Skeletal muscle satellite cell (primary cell): Measurements from ENCODE around the gene RBMS1.

Experiments used
- H3K27me3 ChIP-seq: 2 replicates; pipeline ENCODE4 v1.7.0; 2013; ENCODE audit warnings: low read length; ENCODE audit not compliant: control insufficient read depth, insufficient read depth
- H3K36me3 ChIP-seq: 2 replicates; pipeline ENCODE4 v1.7.0; 2013; ENCODE audit warnings: mild to moderate bottlenecking, control low read depth, low read length; ENCODE audit not compliant: insufficient read depth
- H3K4me1 ChIP-seq: 2 replicates; pipeline ENCODE4 v1.7.0; 2013; ENCODE audit warnings: low read length; ENCODE audit not compliant: control insufficient read depth, insufficient read depth
- H3K4me2 ChIP-seq: 2 replicates; pipeline ENCODE4 v1.7.0; 2013; ENCODE audit warnings: mild to moderate bottlenecking, low read length
- H3K4me3 ChIP-seq: 2 replicates; pipeline ENCODE4 v1.7.0; 2013; ENCODE audit warnings: low read length
- H3K9ac ChIP-seq: 2 replicates; pipeline ENCODE4 v1.7.0; 2013; ENCODE audit warnings: mild to moderate bottlenecking, low read depth, low read length, moderate library complexity
- H3K9me3 ChIP-seq: replicated peaks from 2 replicates; pipeline ENCODE4 v1.7.0; 2013; ENCODE audit warnings: mild to moderate bottlenecking, control low read depth, low read length

The RBMS1 gene

GRCh38 chr2:160479269-160479668 lies 14.3 kb downstream of the RBMS1 start:
- Histone ChIP-seq H3K4me1 (peaks cover 22% of the 10 kb centered on the region), H3K27me3 (no peaks in the 10 kb centered on the region), H3K9ac (no peak overlapping the region)

GRCh38 chr2:160478660-160479059 lies 14.9 kb downstream of the RBMS1 start:
- Histone ChIP-seq H3K9ac (no peak overlapping the region), H3K4me2 (no peak overlapping the region), H3K36me3 (no peaks in the 10 kb centered on the region), H3K4me1 (peaks cover 28% of the 10 kb centered on the region), H3K4me3 (no peak overlapping the region), H3K9me3 (no peaks in the 10 kb centered on the region), H3K27me3 (no peaks in the 10 kb centered on the region)

More at GRCh38 chr2:160479269-160479668, 14.3 kb downstream of the RBMS1 start:
- H3K9me3 ChIP-seq, result no peaks in the 10 kb centered on the region
- no peak overlapping the region for H3K4me3 ChIP-seq
- no peaks in the 10 kb centered on the region for H3K36me3 ChIP-seq
- H3K4me2 ChIP-seq, result no peak overlapping the region

GRCh38 chr2:160477032-160477431 lies 16.6 kb downstream of the RBMS1 start:
- H3K4me2 ChIP-seq, result no peak overlapping the region
- no peaks in the 10 kb centered on the region for H3K27me3 ChIP-seq
- no peak overlapping the region for H3K9ac ChIP-seq
- H3K36me3 ChIP-seq, result no peaks in the 10 kb centered on the region
- H3K4me3 ChIP-seq, result no peak overlapping the region
- no peaks in the 10 kb centered on the region for H3K9me3 ChIP-seq
- H3K4me1 ChIP-seq, result peaks cover 42% of the 10 kb centered on the region

- peaks cover 49% of the 10 kb centered on the region for H3K4me1 ChIP-seq
- H3K9ac ChIP-seq, result no peak overlapping the region
- H3K4me3 ChIP-seq, result peak overlapping the region; percentile 24
- no peaks in the 10 kb centered on the region for H3K9me3 ChIP-seq
- no peaks in the 10 kb centered on the region for H3K27me3 ChIP-seq
- H3K36me3 ChIP-seq, result no peaks in the 10 kb centered on the region
- H3K4me2 ChIP-seq, result peak overlapping the region; percentile 70
Observed at GRCh38 chr2:160474891-160475787, 18.5 kb downstream of the RBMS1 start.

GRCh38 chr2:160474319-160474645 lies 19.3 kb downstream of the RBMS1 start:
- no peaks in the 10 kb centered on the region for H3K9me3 ChIP-seq
- peak overlapping the region; percentile 70 for H3K4me2 ChIP-seq
- peak overlapping the region; percentile 22 for H3K9ac ChIP-seq
- no peaks in the 10 kb centered on the region for H3K36me3 ChIP-seq
- H3K4me1 ChIP-seq, result peaks cover 56% of the 10 kb centered on the region
- peak overlapping the region; percentile 2 for H3K4me3 ChIP-seq
- H3K27me3 ChIP-seq, result no peaks in the 10 kb centered on the region

- Histone ChIP-seq H3K4me1 (peaks cover 58% of the 10 kb centered on the region), H3K9ac (peak overlapping the region; percentile 22), H3K4me3 (peak overlapping the region; percentile 2), H3K4me2 (peak overlapping the region; percentile 70), H3K27me3 (no peaks in the 10 kb centered on the region), H3K36me3 (no peaks in the 10 kb centered on the region), H3K9me3 (no peaks in the 10 kb centered on the region)
Observed at GRCh38 chr2:160473468-160474318, 19.9 kb downstream of the RBMS1 start.

GRCh38 chr2:160472839-160473251 lies 20.8 kb downstream of the RBMS1 start:
- no peaks in the 10 kb centered on the region for H3K9me3 ChIP-seq
- no peaks in the 10 kb centered on the region for H3K27me3 ChIP-seq
- peaks cover 58% of the 10 kb centered on the region for H3K4me1 ChIP-seq
- H3K4me2 ChIP-seq, result peak overlapping the region; percentile 42
- no peak overlapping the region for H3K4me3 ChIP-seq
- H3K9ac ChIP-seq, result peak overlapping the region; percentile 42
- no peaks in the 10 kb centered on the region for H3K36me3 ChIP-seq

GRCh38 chr2:160471950-160472349 lies 21.7 kb downstream of the RBMS1 start:
- Histone ChIP-seq H3K9ac (peak overlapping the region; percentile 42), H3K36me3 (no peaks in the 10 kb centered on the region), H3K4me3 (no peak overlapping the region), H3K27me3 (no peaks in the 10 kb centered on the region), H3K9me3 (no peaks in the 10 kb centered on the region), H3K4me2 (peak overlapping the region; percentile 36), H3K4me1 (peaks cover 58% of the 10 kb centered on the region)

GRCh38 chr2:160469621-160470204 lies 23.9 kb downstream of the RBMS1 start:
- no peaks in the 10 kb centered on the region for H3K27me3 ChIP-seq
- H3K4me2 ChIP-seq, result peak overlapping the region; percentile 15
- no peaks in the 10 kb centered on the region for H3K36me3 ChIP-seq
- no peak overlapping the region for H3K9ac ChIP-seq
- no peak overlapping the region for H3K4me3 ChIP-seq
- peaks cover 57% of the 10 kb centered on the region for H3K4me1 ChIP-seq
- H3K9me3 ChIP-seq, result no peaks in the 10 kb centered on the region

- no peaks in the 10 kb centered on the region for H3K9me3 ChIP-seq
- no peaks in the 10 kb centered on the region for H3K27me3 ChIP-seq
- no peak overlapping the region for H3K4me2 ChIP-seq
- H3K4me3 ChIP-seq, result no peak overlapping the region
- H3K36me3 ChIP-seq, result no peaks in the 10 kb centered on the region
- H3K9ac ChIP-seq, result no peak overlapping the region
- peaks cover 55% of the 10 kb centered on the region for H3K4me1 ChIP-seq
Observed at GRCh38 chr2:160469164-160469563, 24.4 kb downstream of the RBMS1 start.

GRCh38 chr2:160467086-160467485 lies 26.5 kb downstream of the RBMS1 start:
- H3K4me3 ChIP-seq, result no peak overlapping the region
- no peaks in the 10 kb centered on the region for H3K36me3 ChIP-seq
- H3K9me3 ChIP-seq, result no peaks in the 10 kb centered on the region
- H3K27me3 ChIP-seq, result no peaks in the 10 kb centered on the region
- no peak overlapping the region for H3K4me2 ChIP-seq
- no peak overlapping the region for H3K9ac ChIP-seq
- peaks cover 34% of the 10 kb centered on the region for H3K4me1 ChIP-seq
